GM21528 (cell line): ENCODE data around the gene TFF2.

Experiments
- ATAC-seq: cut with Tn5 transposase; IDR thresholded peaks from one replicate; pipeline ENCODE4 v1.9.1; 2021; ENCODE audit warnings: mild to moderate bottlenecking, moderate library complexity; ENCODE audit not compliant: unreplicated experiment, low FRiP score

TFF2 gene

DNA sequence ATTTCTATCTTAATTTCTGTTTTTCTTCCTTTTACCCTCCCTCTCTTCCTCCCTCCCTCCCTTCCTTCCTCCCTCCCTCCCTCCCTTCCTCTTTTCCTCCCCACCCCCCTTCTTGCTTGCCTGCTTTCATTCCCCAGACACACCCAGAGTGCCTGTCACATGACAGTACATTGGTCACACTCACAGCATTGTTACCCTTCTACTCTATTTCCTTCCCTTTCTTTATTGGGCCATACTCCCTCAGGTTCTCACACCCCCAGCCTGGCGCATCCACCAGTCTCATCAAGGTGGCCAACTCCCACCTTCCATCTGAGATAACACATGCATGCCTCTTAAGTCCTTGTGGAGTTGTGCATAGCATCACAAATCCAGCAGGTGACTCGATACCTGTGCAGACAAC is 34.2 kb upstream of the TFF2 start:
- no peak for ATAC-seq

DNA sequence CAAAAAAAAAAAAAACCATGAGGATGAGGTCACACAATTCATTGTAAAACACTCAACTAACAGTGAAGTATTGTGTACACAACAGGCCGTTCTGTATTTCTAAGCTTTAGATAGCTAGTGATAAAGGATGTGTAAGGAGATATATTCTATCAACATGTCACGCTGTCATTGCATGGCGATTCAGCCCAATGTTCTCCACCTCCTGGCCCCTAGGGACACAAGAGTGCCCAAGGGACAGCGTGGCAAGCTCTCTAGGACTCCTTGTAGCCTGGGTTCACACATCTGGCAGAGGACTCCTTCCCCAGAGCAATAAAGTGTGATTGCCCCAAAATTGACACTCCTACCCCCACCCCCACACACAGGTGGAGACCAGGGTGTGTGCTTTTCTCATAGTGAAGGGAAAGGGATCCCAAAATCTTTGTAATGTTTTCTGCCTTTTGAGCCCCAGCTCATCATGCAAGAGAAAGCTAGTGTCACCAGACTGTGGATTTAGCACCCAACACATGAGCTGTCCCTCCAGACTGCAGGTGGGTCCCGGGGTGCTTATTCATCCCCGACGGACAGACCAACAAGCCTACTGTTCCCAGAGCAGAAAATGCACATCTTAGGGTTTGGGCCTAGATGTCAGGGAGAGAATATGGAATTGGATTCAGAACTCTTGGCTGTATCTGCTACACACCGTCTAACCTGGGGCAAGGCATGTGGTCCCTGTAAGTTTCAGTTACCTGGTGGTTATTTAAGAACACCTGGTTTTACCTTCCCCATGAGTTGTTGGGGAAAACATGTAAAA is 33.6 kb upstream of the TFF2 start:
- no peak for ATAC-seq

DNA sequence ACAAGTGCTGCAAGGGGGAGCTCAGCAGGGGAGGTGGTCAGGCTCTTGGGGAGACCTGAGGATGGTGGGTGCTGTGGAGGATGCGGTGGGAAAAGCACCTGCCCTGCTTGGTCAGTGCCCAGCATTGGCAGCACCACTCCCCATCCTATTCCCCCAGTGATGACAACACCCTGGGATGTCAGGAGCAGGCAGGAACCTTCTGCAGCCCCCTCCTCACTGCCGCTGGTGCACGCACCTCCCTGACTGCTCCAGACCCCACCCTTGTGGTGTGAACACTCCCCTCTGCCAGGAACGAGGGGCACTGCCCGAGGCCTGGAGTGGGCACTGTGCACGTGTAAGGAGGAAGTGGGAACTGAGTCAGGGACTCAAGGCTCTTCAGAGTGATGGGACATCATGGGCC is 32.5 kb upstream of the TFF2 start:
- ATAC-seq, result no peak

DNA sequence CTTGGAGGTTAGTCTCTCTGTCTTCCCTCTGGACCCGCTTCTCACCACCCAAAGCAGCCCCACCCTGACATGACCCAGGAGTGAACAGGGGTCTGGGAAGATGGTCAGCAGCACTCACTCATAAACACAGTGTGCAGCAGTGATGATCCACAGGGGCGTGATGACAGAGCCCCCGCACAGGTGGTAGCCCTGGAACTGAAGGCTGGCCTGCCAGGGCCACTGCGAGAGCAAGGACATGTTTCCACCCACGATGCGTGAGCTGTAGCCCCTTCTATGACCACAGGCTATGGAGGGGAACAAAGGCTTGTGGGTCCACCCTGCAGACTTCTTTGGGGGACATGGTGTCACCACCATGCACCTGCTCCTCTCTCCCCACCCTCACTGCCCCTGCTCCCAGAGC is 32.1 kb upstream of the TFF2 start:
- ATAC-seq, result no peak

DNA sequence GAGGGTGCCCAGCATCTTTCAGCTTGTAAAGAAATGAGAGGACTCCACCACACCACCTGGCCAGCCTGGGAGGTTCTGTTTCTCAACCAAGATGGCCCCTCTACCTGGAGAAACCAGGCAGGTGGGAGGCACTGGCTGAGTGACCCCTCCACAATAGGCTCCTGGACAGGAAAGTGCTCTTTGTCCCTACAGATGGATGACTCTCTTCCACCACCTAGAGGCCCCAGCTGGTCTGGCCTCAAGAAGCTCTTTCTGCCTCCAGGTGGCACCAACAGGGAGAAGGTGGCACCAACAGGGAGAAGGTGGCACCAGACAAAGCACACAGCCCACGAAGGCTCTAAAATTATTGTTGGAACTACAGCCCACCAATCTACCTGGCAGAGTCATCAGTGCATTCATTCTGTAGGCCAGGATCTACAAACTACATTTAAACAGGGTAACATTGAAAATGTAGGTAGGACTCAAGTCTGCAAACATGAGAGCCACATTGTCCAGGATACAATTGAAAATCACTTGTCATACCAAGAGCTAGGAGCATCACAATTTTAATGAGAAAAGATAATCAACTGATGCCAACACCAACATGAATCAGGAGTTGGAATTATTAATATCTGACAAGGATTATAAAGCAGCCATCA is 30.7 kb upstream of the TFF2 start:
- no peak for ATAC-seq

DNA sequence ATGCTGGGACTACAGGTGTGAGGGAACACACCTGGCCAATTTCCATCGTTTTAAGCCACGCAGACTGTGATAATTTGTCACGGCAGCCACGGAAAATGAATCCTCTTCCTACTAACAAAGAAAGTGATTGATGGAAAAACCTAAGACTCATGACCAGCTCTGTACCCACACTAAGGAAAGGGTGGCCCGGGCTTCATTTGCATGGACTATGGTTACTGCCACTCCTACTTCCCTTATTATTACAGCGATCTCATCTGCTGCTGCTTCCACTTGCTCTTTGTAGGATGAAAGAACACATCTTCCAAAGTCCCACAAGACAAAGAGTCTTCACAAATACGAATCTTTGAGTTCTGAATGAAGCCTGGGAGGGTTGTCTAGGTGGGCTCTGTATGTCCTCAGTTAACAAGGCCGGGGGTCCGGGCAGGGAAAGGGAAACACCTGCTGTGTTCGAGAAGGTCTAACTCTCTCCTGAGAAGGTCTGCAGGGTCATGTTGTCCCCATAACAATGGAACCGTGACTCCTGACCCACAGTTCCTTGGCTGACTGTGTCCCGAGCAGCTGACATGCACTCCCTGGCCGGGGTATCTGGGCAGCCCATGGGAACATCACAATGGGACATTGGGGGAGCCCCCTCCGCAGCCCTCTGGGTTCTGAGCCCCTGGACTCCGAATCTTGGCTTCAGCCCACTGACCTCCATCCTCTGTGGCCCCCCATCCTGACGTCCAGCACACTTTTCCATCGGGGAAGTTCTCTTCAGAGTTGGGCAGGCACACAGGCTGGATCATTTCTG is 28.8 kb upstream of the TFF2 start:
- ATAC-seq, result no peak

DNA sequence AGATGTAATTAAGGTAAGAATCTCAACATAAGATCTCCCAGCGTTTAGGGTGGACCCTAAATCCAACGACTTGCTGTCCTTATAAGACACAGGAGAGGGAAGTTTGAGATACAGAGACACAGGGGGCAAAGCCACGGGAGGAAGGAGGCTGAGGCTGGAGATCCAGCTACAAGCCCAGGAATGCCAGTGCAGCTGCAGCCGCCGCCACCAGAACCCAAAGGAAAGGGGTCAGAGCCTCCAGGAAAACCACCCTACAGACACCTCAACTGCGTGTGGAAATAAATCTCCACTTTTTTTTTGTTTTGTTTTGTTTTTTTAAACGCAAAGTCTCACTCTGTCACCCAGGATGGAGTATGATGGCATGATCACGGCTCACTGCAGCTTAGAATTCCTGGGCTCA is 27.6 kb upstream of the TFF2 start:
- no peak for ATAC-seq

DNA sequence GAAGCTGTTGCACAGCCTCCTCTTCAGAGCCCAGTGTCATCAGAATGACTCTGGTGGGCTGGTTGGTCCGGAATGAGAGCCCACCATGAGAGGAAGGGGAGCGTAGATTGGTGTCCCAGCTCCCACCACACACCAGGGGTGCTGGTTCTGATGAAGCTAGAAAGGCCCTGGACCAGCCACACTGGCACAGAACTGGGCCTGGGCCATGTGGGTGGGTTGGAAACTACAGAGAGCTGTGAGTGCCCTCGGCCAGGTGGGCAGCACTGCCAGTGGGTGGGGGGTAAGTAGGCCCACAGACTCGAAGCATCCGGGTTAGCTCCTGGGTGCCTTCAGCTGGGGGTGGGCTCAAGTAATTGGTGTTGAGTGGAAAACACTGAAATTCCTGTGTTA is 27.2 kb upstream of the TFF2 start:
- no peak for ATAC-seq

DNA sequence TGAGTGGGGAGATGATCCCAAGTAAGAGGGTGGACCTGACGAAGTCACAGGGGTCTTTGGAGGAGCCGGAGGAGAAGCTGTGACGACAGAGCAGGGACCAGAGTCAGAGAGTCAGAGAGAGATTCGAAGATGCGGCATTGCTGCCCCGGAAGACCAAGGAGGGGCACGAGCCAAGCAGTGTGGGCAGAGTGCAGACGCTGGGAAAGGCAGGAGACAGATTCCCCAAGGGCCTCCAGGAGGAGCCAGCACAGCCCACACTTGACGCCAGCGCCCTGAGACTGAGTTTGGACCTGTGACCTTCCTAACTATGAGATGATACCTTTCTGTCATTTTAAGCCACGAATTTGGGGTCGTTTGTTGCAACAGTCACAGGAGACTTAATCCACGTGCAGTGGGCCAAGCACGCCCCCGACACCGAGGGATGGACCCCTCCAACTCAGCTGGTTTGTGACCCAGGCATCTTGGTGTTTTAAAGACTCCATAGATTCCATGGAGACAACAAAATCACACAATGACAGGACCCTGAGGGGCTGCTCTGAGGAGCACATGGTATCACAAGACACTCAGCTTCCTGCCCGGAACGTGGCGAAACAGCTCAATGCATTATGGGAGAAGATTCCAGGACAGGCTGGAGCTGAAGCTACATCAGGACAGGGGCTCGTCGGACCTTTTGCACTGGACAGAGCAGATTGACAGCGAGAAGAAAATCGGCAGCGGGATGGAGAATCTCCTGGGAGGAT is 26.6 kb upstream of the TFF2 start:
- ATAC-seq, result no peak

DNA sequence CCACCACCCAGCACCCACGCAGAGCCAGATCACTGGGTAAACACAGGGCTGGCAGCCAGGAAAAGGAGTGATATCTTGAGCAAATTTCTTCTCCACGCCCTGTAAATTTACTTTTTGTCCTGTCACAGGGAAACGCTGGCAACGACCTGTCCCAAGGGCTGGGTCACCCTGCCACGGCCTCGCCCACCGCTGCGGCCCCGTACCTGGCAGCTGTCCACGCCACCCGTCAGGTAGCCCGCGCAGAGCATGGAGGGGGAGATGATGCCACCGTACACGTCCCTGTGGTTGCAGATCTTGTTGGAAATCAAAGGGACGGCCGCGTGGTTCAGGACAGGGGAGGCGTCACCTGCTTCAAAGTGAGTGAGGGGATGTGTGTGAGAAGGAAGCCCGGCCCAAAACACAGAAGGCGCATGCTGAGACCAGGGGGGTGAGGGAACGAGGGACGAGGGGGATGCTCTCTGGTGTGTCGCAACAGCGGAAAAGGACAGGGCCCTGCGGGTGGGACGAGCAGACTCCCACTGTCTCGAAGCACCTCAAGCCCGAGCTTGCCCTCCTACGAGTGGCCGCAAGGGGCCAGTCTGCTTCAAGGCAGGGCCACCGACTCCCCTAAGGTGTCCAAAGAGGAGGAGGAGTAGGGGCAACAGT is 25.7 kb upstream of the TFF2 start:
- ATAC-seq, result no peak

DNA sequence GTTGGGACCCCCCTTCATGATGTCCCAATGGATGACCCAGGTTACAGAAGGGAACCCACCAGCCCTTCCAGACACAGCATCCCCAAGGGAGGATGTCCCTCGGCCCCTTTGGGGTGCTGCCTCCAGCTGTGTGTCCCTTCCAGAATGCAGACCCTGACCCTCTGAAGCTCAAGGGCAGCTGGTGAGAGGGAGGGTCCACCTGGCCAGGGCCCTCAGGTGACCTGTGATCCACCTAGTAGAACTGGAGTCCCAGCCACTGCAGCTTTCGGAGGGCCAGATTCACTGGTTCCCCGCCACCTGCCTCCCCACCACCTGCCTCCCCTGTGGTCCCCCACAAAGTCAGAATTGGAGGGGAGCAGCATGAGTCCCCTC is 25.2 kb upstream of the TFF2 start:
- ATAC-seq, result no peak

DNA sequence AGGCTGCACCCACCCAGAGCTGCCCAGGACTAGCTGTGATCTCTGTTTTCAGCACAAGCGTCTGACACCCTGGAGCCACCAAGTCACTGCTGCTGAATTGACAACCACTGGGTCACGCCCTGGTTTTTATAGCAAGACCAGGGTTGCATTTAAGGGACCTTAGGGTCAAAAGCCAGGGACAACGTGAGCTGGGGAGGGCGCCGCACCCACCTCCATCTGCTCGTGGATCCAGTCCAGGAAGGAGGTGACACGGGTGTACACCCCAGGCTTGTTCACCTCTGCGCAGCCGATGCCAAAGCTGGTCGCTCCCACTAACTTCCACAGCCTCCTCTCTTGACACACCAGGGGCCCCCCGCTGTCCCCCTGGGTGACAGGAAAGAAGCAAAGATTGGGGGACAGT is 24.7 kb upstream of the TFF2 start:
- ATAC-seq, result no peak

DNA sequence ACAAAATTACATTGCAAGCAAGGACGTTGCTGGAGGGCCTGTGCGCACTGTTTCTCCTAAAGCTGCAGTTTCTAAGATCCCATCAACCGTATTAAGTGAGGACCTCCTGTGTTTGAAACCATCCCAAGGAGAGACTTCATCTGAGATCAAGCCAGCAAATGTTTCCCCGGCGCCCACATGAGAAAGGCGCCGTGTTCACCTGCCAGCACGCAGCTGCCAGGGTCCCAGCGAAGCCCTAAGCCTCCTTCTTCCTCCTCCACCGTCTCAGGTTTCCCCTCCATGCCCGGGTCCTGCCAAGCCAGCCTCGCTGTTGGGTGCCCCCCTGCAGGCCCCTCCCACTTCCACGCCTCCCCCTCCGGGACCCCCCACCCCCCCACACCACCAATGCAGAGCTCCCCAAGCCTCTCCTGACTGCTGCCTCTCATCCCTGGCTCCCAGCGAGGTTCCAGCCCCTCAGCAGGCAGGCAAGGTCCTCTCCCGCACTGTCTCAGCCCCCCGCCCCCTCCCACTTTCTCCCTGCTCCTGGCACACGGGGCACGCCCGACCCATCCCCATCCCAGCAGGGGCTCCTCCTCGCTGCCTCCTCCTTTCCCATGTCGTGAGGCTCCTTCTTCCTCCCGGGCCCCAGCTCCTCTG is 24.2 kb upstream of the TFF2 start:
- no peak for ATAC-seq

DNA sequence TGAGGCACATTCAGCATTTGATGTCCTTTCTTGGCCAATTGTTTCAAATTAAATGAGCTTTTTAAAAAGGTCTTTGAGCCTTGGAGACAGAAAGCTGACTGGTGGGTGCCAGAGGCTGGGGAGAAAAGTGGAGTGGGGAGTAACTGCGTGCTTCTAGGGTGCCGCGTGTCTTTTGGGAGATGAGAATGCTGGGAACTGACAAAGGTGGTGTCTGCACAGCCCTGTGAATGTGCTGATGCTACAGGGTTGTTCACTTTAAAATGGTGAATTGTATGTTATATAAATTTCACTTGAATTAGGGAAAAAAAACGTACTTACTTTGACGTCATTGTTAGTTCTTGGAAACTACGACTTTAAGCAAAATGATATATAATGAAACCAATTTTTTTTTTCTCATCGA is 23.7 kb upstream of the TFF2 start:
- no peak for ATAC-seq

DNA sequence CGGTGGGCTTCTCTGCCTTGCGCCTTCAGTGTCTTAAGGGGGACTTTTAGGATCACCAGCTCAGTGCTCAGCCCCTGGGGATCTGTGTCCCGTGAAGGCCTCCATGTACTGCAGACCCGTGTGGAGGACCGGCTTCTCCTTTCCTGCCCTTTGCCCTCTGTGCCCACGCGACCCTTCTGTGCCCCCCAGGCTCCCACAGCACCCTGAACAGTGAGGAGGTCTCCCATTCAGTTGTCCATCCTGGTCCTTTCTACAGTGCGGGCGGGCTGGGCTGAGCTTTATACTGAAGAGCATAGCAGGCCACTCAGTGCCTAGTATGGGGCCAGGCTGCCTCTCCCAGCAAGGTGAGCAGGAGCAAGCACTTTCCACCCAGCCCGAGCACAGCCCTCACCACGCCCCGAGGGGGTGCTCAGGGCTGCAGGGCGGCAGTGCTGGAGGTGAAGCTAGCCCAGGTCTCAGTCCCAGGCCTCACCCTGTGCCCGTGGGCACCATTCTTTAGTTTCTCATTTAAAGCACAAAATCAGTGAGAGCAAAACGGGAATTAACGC is 23.2 kb upstream of the TFF2 start:
- no peak for ATAC-seq

DNA sequence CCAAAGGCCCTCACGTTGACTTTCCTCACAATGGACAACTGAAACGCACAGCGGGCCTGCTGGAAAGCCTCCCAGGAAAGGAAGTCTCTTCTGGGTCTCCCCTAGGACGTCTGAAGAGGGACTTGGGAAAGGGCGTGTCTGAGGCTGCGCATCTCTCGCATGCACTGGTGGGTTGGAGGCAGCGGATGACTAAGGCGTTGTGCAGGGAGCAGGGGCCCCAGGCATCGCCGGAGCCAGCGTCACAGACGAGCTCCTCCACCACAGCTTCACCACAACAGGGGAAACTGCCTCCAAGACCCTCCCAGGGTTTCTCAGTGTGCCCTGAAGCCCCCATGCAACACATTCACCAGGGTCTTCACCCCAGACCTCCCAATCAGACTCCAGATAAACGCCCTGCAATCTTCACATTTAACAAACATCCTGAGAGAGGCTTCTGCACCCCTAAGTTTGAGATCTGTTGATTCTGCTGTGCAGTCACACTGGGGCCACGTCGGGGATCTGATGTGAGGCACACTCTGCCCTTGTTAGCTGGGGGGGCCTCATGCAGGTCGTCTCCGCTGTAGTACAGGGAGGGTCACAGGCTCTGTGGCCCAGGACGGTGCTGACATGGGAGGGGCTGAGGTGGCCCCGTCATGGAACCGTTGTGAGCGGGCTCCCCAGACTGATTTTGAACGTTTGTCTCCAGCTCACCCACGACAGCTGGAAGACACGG is 22.6 kb upstream of the TFF2 start:
- ATAC-seq, result no peak

DNA sequence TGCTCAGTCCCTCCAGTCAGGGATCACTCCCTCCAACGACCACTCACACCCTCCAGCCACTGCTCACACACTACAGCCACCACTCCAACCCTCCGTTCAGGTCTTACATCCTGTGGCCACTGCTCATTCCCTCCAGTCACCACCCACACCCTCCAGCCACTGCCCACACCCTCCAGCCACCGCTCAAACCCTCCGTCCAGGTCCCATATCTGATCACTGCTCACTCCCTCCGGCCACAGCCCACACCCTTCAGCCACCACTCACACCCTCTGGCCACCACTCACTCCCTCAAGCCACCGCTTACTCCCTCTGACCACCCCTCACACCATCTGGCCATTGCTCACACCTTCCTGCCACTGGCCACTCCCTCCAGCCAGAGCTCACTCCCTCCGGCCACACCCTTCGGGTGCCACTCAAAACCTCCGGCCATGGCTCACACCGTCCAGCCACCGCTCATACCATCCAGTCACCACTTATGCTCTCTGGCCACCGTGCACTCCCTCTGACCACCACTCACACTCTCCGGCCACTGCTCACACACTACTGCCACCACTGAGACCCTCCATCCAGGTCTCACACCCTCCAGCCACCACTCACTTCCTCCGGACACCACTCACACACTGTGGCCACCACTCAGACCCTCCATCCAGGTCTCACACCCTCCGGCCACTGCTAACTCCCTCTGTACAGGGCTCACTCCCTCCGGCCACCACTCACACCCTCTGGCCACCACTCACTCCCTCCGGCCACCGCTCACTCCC is 20.3 kb upstream of the TFF2 start:
- no peak for ATAC-seq

DNA sequence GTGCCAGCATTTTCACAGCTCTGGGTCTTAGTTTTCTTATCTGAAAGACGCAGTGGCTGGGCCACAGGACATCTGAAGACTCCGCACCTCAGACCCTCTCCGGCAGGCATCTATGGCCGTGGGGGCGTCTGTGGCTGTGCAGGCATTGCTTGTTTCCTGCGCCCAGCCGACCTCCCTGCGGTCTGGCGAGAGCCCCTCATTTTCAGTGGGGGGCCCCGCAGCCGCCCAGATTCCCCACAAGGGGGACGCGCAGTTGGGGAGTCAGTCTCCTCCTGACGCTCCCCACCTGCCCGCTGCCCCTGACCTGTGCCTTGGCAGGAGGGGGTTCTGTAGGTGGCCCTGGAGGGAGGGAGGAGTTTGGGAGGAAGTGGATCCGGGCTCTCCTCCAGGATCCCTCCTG is 19.0 kb upstream of the TFF2 start:
- no peak for ATAC-seq
